GM21360 (cell line): ENCODE results near the gene ATCAY.
"Not testable (repeated sequence)": the region's sequence is repeated elsewhere in the genome, so short reads cannot be mapped to it uniquely, and the experiment has no call there.

Source experiments
- ATAC-seq: cut with Tn5 transposase; IDR thresholded peaks from one replicate; pipeline ENCODE4 v1.9.1; 2021; ENCODE audit warnings: mild to moderate bottlenecking, moderate library complexity; ENCODE audit not compliant: unreplicated experiment

ATCAY gene

DNA sequence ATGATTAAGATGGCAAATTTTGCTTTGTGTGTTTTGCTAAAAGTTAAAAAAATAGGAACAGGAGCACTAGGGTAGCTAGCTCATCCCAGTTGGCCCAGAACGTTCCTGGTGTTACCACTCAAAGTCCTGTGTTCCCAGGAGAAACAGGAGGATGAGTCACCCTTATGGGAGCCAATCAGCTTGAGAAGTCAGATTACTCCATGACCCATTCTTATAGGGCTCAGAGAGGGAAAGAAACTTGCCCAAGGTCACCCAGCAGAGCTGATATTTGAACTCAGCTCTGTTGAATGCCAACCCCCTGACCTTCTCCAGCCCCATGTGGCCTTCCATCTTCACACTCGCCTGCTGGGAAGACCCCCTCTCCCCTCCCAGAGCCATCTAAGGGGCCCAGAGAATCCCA lies 65.4 kb downstream of the ATCAY start:
- ATAC-seq = no peak

DNA sequence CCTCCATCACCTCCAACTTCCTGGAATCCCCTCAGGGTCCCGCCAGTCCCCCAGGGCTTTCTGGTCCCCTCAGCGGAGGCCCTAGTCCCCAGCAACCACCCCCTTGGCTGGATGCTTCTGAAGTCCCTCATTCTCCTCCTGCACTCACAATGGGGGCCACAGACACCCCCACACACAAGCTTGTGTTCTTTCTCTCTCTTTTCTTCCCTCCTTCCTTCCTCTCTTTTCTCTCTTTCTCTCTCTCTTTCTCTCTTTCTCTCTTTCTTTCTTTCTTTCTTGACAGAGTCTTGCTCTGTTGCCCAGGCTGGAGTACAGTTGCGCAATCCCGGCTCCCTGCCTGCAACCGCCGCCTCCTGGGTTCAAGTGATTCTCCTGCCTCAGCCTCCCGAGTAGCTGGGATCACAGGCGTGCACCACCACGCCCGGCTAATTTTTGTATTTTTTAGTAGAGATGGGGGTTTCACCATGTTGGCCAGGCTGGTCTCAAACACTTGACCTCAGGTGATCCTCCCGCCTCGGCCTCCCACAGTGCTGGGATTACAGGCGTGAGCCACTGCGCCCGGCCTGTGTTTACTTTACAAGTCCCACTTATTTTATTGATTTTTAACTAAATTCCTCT lies 66.9 kb downstream of the ATCAY start:
- ATAC-seq = not testable (repeated sequence)

DNA sequence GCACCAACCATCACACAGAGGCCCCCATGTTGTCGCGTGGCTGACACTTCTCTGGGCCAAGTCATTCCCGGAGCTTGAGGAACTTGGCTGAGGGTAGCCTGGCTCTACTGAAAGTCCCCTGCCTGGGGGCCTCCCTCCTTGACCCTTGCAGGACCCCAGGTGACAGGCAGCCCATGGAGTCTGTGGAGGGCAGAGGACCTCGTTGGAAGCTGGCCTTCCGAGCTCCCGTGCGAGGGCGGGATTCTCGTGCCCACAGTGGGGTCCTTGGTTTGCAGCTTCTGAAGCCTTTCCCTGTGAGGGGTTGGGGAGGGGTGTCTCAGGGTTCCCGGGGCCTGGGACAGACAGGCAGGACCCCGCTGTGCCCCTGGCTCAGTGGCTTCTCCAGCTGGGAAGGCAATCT lies 68.8 kb downstream of the ATCAY start:
- ATAC-seq = no peak

DNA sequence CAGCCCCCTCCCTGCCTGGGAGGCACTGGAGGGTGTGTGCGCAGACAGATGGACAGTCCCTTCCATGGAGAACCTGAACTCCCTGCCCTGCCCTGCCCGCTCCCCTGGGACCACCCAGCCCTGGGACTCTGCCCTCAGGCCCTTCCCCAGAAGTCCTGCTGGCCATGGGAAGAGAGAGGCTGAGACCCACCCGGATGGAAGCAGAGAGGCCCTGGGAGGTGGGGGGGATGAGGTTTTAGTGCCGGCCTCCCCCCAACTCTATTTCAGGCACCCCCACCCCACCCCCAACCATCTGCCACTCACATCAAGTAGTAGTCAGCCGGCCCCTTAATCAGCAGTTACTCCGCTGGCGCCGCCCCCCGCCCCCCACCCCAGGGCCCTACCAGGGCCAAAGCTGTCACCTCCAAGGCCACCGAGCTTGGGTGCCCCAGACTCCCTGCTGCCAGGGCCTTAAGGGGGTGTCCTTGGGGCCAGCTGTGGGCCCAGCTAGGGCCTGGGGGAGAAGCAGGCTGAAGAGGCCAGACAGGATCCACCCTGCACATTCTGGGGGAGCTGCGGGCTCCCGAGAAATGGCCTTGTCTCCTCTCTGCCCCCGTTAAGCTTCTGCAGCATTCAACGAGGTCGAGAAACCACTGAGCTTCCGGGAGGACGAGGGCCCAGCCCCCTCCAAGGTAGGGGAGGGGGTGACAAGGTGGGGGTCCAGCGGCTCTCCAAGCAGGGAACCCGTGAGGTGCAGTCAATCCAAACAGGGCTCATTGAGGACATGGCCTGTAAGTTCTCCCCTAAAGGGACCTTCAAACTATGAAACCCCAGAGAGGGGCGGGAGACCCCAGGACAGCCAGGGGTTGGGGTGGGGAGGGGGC lies 69.7 kb downstream of the ATCAY start:
- ATAC-seq = no peak

DNA sequence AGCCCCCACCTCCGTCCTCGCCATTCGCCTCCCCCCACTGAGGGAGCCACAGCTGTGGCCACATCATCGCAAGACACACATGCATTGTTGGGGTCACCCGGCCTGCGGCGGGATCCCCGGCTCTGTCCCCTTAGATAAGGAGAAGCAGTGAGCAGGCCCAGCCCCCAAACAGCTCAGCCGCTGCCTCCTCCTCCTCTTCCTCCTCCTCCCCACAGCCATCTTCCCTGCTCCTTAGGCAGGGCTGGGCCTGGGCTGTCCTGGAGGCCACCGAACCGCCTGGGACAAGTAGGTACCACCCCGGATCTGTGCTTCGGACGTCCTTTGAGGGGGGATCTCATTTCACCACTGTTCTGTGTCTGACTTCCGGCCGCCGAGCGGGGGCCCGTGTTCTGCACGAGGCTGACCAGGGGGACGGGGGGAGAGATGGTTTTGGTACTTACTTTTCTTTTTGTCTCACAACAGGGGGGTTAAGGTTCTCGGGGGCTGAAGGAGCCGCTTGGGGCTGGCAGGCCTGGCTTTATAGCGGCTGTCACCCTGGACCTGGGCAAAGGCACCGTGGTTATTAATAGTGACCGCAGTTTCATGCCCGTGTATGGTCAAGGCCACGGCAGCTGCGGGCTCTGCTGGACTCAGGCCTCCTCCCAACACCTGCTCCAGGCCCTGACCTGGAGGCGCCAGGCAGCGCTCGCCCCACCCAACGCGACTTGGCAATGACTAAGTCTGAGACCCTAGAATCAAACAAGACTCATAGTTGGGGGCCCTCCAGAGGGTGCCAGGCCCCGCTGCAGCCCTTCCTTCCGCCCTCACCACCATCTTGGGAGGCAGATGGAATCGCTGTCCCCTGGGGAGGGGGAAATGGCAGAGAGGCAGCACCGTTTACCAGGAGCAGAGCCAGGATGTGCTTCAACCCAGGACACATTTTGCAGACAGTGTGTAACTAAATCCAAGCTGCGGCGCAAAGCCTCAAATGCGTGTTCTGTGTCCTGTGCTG lies 70.7 kb downstream of the ATCAY start:
- no peak for ATAC-seq

DNA sequence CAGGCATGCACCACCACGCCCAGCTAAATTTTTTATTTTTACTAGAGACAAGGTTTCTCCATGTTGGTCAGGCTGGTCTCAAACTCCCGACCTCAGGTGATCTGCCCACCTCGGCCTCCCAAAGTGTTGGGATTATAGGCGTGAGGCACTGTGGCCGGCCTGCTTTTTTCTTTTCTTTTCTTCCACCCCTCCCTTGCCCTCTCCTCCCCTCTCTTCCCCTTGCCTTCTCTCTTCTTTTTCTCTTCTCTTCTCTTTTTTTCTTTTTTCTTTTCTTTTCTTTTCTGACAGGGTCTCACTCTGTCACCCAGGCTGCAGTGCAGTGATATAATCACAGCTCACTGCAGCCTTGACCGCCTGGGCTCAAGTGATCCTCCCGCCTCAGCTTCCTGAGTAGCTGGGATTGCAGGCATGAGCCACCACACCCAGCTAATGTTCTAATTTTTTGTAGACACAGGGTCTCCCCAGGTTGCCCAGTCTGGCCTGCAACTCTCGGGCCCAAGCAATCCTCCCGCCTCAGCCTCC lies 72.3 kb downstream of the ATCAY start:
- ATAC-seq = not testable (repeated sequence)

DNA sequence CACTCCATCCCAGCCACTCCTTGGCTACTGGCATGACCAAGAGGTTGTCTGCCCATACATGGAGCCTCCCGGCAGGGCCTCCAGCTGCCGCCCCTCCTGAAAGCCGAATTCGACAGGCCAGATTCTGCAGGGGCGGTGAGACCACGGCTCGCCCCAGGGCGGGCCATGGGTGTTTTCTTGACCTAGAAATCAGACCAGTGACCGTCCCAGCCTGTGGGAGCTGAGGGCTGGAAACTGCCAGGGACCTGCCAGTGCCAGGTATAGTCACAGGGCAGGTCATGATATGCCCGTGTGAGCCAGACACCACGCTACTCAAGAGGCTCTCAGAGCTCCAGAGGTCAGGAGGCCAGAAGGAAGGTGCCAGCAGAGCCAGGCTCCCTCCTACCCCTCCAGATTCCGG lies 73.6 kb downstream of the ATCAY start:
- no peak for ATAC-seq

DNA sequence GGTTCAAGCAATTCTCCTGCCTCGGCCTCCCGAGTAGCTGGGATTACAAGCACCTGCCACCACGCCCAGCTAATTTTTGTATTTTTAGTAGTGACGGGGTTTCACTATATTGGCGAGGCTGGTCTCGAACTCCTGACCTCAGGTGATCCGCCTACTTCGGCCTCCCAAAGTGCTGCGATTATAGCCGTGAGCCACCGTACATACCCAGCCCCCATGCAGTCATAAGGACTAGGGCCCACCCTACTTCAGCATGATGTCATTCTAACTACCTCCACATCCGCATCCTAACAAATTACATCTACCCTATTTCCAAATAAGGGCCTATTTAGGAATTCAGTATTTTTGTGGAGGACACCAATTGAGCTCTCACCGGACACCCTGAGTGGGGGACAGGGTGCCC lies 74.8 kb downstream of the ATCAY start:
- ATAC-seq = not testable (repeated sequence)

DNA sequence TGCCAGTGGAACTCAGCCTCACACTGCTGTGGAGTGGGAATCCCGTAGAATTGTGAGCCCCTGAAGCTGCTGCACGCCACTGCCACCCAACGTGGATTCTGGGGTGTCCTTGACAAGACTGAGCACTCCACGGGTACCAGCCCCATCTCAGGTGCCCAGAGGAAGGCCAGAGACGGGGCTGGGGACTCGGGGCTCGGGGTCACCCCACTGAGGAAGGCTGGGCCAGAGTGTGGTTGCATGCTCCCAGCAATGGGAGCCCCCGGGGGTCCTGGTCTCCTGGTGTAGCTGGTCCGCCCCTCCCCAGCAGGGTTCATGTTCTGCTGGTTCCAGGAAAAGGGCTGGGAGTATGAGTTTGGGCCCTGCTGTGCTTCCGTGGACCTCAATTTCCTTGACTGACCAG lies 75.2 kb downstream of the ATCAY start:
- no peak for ATAC-seq

DNA sequence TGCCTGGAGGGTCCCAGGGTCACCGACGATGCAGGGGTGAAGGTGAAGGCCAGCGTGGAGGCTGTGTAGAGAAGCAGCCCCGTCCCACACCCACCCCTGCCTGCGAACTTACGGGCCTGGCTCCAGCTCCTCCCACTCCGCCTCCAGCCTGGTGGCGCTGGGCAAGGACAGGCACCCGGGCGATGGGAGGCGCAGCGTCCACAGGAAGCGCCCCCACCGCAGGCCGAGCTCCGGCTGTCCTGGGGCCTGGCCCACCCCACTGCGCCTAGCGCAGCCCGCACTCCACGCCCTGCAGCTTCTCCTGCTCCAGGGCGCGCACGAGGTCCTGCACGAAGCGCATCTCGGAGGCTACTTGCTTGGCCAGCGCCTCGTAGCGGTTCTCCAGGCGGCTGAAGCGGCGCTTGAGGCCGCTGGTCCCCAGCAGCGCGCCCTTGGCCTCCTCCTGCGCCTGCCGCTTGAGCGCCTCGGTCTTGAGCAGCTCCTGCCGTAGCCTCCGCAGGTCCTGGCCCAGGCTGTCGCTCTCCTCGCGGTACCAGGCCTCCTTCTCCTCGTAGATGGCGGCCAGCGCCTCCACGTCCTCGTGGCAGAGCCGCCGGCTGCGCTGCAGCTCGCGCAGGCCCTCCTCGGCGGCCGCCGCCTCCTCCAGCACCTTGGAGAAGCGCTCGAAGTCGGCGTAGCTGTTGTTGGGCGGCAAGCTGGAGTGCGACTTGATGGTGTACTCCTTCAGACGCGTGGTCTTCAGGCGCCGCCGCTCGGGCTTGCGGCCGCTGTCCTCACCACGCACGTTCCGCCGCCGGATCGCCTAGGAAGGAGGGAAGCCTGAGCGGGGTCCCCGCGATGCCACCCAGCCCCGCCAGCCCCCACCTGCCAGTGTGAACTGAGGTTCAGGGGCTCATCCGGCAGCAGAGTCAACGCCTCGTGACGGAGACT lies 78.6 kb downstream of the ATCAY start:
- ATAC-seq = no peak

DNA sequence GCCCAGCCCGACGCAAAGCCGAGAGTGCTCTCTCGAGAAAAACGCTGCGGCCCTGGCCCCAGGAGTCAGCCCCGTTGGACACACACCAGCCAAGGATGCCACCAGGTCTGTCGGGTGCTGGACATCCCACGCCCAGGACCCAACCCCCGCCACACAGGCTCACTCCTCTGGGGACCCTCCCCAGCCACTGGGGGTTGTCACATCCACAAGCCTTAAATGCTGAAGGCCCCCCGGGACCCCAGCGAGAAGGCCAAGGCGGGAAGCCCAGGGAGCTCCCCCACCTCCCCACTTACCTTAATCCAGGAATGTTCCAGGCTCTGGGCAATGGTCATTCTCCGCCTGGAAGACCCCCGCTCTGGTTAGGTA lies 79.3 kb downstream of the ATCAY start:
- ATAC-seq = no peak

DNA sequence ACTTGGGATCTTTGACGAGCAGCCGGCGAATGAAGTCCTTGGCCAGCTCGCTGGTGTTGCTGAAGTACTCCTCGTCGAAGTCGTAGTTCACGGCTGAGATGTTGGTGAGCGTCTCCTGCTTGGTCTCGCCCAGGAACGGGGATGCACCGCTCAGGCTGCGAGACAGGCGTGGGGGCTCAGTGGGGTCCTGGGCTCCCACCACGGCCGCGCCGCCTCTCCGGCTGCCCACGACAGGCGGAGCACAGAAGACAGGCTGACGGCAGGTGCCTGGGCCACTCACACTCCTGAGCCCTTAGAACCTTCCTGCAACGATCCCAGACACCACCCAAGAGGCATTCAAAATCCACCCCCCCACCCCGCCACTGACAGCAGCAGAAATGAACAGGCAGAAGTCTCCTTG lies 80.5 kb downstream of the ATCAY start:
- ATAC-seq = no peak

DNA sequence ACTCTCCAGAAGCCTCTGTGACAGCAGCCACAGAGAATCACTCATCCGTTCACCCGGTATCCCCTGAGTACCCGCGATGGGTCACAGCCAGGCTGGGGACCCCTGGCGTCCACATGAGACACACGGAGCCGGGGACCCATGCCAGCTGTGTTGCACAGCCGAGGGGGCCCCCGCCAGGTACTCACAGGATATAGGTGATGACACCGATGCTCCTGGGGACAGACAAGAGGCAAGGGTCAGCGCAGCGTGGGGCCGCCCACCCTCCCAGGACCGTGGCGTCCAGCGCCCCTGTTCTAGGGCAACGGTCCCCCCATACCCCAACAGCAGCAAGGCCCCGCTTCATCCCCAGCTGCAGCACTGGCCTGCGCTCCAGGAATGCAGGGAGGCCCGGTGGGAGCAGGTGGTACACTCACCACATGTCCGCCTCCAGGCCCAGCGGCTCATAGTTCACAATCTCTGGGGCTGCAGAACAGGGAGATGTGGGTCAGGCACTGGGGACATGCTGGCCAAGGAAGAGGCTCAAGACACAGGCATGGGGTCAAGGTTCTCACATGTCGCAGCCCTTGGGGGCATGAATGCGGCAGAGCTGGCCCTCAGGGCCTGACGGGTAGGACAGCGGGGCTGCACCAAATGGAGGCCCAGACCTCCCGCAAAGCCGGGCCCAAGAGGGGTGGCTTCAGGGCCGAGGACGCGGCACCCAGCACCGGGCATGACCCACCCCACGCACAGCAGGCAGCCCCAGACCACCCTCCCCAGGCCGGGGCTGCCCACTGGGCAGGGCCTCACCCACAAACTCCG lies 83.2 kb downstream of the ATCAY start:
- no peak for ATAC-seq

DNA sequence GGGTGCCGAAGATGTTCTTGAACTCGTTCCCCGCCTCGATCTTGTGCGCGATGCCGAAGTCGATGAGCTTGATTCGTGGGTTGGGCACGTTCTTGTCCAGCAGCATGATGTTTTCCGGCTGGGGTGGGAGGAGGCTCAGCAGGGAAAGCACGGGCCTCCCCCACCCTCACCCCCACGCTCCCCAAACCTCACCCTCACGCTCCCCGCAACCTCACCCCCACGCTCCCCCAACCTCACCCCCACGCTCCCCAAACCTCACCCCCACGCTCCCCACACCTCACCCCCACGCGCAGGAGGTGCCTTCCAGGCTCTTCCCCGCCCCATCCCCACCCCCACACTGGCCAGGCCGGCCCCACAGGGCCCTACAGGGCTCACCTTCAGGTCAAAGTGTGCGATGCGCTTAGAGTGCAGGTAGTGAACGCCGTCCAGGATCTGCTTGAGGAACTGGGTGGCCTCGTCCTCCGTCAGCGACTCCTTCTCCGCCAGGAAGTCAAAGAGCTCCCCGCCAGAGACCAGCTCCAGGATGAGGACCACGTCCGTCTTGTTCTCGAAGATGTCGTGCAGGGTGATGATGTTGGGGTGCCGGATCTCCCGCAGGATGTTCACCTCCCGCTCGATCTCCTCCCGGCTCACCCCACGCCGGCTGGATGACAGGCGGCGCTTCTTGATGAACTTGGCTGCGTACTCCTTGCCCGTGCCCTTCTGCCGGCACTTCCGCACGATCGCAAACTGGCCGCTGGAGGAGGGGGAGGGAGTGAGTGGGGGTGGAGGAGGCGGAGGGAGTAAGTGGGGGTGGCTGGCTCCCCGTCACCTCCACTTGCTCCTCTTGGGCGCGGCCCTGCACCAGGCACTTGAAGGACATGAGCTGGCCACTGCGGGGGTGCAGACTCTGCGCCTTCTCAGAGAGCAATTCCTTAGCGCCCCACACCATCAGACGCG lies 84.0 kb downstream of the ATCAY start:
- no peak for ATAC-seq

DNA sequence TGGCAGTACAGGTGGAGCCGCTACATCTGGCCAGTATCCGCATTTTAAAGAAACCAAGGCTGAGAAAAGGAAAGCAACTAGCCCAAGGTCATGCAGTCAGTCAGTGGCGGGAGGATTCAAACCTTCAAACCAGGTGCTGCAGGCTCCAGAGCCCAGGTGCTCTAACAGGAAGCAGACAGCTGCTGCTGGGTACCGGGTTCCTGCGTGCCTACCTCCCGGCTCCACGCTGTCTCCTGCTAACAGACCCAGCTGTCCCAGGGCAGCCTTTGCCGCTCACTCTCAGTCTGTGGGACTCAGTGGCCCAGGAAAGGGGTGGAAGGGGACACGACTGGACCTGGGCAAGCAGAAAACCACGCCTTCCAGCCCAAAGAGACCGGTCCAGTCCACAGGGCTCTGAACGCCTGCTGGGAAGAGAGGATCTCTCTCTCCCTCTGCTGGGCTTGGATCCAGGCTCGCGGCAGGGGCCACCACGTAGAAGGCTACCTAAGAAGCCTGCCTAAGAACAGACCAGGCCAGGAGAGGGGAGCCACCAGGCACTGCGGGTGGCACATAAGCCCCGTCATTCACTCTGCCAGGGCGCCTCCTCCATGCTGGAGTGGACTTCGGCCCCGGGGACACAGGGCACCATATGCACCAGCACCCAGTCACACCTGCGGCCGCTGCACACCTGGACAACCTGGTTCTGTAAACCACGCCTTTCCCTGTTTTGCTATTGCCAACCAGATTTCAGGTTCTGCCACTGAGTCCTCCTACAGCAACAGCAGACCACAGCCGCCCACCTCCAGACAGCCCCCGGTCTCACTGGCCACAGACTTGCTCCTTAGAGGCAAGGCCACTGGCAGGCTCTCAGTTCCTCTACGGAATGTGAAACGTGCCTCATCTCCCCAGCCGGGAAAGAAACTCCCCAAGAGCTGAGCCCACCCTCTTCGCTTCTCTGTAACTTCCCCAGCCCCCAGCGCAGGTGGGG lies 85.8 kb downstream of the ATCAY start:
- no peak for ATAC-seq

DNA sequence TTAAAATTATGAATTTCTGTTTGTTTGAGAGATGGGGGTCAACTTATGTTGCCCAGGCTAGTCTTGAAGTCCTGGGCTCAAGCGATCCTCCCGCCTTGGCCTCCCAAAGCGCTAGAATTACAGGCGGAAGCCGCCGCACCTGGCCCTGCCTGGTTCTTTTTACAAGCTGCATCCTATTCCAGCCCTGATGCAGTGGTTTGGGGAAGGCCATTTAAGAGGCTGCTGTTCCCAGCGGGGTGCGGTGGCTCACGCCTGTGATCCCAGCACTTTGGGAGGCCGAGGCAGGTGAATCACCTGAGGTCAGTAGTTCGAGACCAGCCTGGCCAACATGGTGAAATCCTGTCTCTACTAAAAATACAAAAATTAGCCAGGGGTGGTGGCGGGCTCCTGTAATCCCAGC lies 87.5 kb downstream of the ATCAY start:
- ATAC-seq = not testable (repeated sequence)
